ENCODE measurements around the gene AOC1. TPM values are rescaled to one million over a fixed set of nuclear protein-coding genes. Genes with fewer than 3 reads are reported as not detected.

Gene AOC1
- total RNA-seq, 4 donors from 2014 or later: not detected

- H3K36me3 ChIP-seq: no peaks in the 10 kb centered on the region
- TF ChIP-seq EP300 (IDR thresholded peaks at IDR 0.05) (no peak), CTCF (IDR thresholded peaks at IDR 0.05) (no peak)
- no peaks in the 10 kb centered on the region for H3K9me3 ChIP-seq
- H3K27me3 ChIP-seq: no peaks in the 10 kb centered on the region
- no peaks in the 10 kb centered on the region for H3K4me1 ChIP-seq
- H3K4me3 ChIP-seq: no peak overlapping the region
- no peak for DNase-seq (ENCODE audit: low spot score in 2 of 2)
- 68 to 70% methylated on average over 6 of the region's 6 CpGs for WGBS, 2 donors
- H3K27ac ChIP-seq: no peak overlapping the region
These were observed 2.7 kb downstream of the AOC1 start for GRCh38 chr7:150855046-150855445.

DNA sequence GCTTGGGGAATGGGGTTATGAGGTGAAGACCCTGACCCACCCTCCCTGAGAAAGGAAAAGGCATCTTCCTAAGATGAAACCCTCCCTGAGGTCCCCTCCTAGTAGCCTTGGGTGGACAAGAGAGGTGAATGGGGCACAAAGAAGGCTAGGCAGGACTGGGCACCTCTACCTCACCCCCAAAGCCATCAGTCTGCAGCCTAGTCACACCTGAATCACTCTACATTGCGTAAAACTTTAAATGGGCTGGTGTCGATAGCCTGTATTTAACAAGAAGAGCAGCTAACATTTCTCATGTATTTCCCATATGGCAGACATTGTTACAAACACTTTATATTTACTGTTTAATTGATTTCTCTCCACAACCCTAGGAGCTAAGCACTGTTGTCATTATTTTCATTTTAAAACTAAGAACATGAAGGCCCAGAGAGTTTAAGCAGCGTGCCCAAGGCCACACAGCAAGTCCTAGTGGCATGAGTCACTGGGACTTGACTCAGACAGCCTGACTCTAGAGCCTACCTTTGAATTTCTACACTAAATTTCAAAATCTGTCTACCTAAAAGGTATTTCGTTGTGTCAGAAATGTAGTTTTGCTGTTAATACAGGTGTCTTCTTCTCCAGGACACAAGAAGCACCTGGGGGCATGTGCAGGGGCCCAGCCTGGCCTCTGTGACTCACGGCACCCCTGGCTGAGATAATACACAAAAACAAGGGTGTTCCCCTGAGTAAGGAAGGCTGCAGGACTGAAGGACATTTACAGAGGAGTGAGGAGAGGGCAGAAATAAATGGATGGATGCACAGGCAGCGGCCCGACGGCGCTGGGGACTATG, 3.4 kb downstream of the AOC1 start:
- no peak for DNase-seq (ENCODE audit: low spot score in 2 of 2)
- no peak overlapping the region for H3K27ac ChIP-seq
- no peaks in the 10 kb centered on the region for H3K4me1 ChIP-seq
- WGBS, 2 donors: 83 to 85% methylated on average over 9 of the region's 9 CpGs
- no peaks in the 10 kb centered on the region for H3K27me3 ChIP-seq
- TF ChIP-seq CTCF (IDR thresholded peaks at IDR 0.05) (no peak), POLR2A (IDR thresholded peaks at IDR 0.05) (no peak), EP300 (IDR thresholded peaks at IDR 0.05) (no peak)
- H3K36me3 ChIP-seq: no peaks in the 10 kb centered on the region
- no peak overlapping the region for H3K4me3 ChIP-seq
- H3K9me3 ChIP-seq: no peaks in the 10 kb centered on the region

DNA sequence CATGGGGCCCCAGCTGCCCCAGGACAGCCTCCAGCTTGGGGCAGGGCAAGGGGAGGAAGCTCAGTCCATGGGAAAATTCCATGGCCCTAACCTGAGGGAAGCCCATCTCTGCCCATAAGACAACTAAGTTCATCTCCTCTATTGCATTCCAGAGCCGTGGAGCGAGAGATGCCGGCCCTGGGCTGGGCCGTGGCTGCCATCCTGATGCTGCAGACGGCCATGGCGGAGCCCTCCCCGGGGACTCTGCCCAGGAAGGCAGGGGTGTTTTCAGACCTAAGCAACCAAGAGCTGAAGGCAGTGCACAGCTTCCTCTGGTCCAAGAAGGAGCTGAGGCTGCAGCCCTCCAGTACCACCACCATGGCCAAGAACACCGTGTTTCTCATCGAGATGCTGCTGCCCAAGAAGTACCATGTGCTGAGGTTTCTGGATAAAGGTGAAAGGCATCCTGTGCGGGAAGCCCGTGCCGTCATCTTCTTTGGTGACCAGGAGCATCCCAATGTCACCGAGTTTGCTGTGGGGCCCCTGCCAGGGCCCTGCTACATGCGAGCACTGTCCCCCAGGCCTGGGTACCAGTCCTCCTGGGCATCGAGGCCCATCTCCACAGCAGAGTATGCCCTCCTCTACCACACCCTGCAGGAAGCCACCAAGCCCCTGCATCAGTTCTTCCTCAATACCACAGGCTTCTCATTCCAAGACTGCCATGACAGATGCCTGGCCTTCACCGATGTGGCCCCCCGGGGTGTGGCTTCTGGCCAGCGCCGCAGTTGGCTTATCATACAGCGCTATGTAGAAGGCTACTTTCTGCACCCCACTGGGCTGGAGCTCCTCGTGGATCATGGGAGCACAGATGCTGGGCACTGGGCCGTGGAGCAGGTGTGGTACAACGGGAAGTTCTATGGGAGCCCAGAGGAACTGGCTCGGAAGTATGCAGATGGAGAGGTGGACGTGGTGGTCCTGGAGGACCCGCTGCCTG, 4.3 kb downstream of the AOC1 start:
- WGBS, 2 donors: 85 to 92% methylated on average over 19 to 20 of the region's 26 CpGs
- no peaks in the 10 kb centered on the region for H3K9me3 ChIP-seq
- no peaks in the 10 kb centered on the region for H3K27me3 ChIP-seq
- H3K4me1 ChIP-seq: no peaks in the 10 kb centered on the region
- H3K4me3 ChIP-seq: no peak overlapping the region
- TF ChIP-seq POLR2A (IDR thresholded peaks at IDR 0.05): no peak
- TF ChIP-seq CTCF (IDR thresholded peaks at IDR 0.05): no peak
- no peak for TF ChIP-seq EP300 (IDR thresholded peaks at IDR 0.05)
- H3K27ac ChIP-seq: no peak overlapping the region
- no peaks in the 10 kb centered on the region for H3K36me3 ChIP-seq
- no peak for DNase-seq (ENCODE audit: low spot score in 2 of 2)

GRCh38 chr7:150857276-150858055, 5.1 kb downstream of the AOC1 start:
- TF ChIP-seq CTCF (IDR thresholded peaks at IDR 0.05) (no peak), EP300 (IDR thresholded peaks at IDR 0.05) (no peak), POLR2A (IDR thresholded peaks at IDR 0.05) (no peak)
- H3K4me1 ChIP-seq: no peaks in the 10 kb centered on the region
- DNase-seq (ENCODE audit: low spot score in 2 of 2): no peak
- H3K27ac ChIP-seq: no peak overlapping the region
- H3K36me3 ChIP-seq: no peaks in the 10 kb centered on the region
- no peaks in the 10 kb centered on the region for H3K27me3 ChIP-seq
- 90 to 92% methylated on average over 43 of the region's 43 CpGs for whole genome bisulfite sequencing, 2 donors
- H3K9me3 ChIP-seq: no peaks in the 10 kb centered on the region
- H3K4me3 ChIP-seq: no peak overlapping the region

Data from tibial nerve (tissue), 4 donors.